HepG2 (cell line): ENCODE results near the gene SPAG4. TPM values are rescaled to one million over a fixed set of nuclear protein-coding genes. Genes with fewer than 3 reads are reported as not detected.

Experiments used
- ETV6 ChIP-seq: sonication (generic); formaldehyde crosslinking; conservative IDR thresholded peaks from 2 replicates; pipeline ENCODE4 v1.4.0; 2020; ENCODE audit warnings: missing genetic modification reagents
- FOXC1 ChIP-seq: sonication (generic); formaldehyde crosslinking; IDR thresholded peaks from 2 replicates; pipeline ENCODE4 v1.8.0; 2022; ENCODE audit warnings: mild to moderate bottlenecking, missing genetic modification reagents, borderline replicate concordance
- MEIS2 ChIP-seq: sonication (generic); formaldehyde crosslinking; IDR thresholded peaks from 2 replicates; pipeline ENCODE4 v1.9.0; 2021; ENCODE audit warnings: mild to moderate bottlenecking, missing genetic modification reagents
- NFE2L2 ChIP-seq: fragments of 150-350 bp; IDR thresholded peaks from 2 replicates; pipeline ENCODE4 v1.6.1; 2014; ENCODE audit warnings: low read length
- NR0B2 ChIP-seq: sonication (generic); formaldehyde crosslinking; IDR thresholded peaks from 2 replicates; pipeline ENCODE4 v1.4.0; 2020; ENCODE audit warnings: mild to moderate bottlenecking, missing genetic modification reagents
- NR2F6 ChIP-seq, 2 experiments: IDR thresholded peaks; 2 replicates each; pipeline ENCODE4 v1.6.1; 2016; ENCODE audit warnings: antibody characterized with exemption in 1 of 2, mild to moderate bottlenecking in 1 of 2
- PAWR ChIP-seq: sonication (generic); formaldehyde crosslinking; IDR thresholded peaks from 2 replicates; pipeline ENCODE4 v1.4.0; 2020; ENCODE audit warnings: missing genetic modification reagents, mild to moderate bottlenecking, borderline replicate concordance
- RNF2 ChIP-seq: fragments of 450-650 bp; conservative IDR thresholded peaks from 2 replicates; pipeline ENCODE4 v1.6.1; 2016; ENCODE audit warnings: low read depth
- SALL1 ChIP-seq: sonication (generic); formaldehyde crosslinking; IDR thresholded peaks from 2 replicates; pipeline ENCODE4 v1.8.0; 2022; ENCODE audit warnings: mild to moderate bottlenecking, missing genetic modification reagents
- SALL2 ChIP-seq: sonication (generic); formaldehyde crosslinking; IDR thresholded peaks from 2 replicates; pipeline ENCODE4 v1.8.1; 2023; ENCODE audit warnings: mild to moderate bottlenecking, missing genetic modification reagents, inconsistent platforms
- TFE3 ChIP-seq: IDR thresholded peaks from 2 replicates; pipeline ENCODE4 v1.6.1; 2016
- ZBTB38 ChIP-seq: sonication (generic); formaldehyde crosslinking; IDR thresholded peaks from 2 replicates; pipeline ENCODE4 v1.5.1; 2020; ENCODE audit warnings: mild to moderate bottlenecking, missing genetic modification reagents
- ZFP37 ChIP-seq: sonication (generic); formaldehyde crosslinking; IDR thresholded peaks from 2 replicates; pipeline ENCODE4 v1.4.0; 2020; ENCODE audit warnings: missing genetic modification reagents, borderline replicate concordance
- ZFP62 ChIP-seq: sonication (generic); formaldehyde crosslinking; IDR thresholded peaks from 2 replicates; pipeline ENCODE4 v1.4.0; 2020; ENCODE audit warnings: missing genetic modification reagents
- ZFY ChIP-seq: sonication (generic); formaldehyde crosslinking; IDR thresholded peaks from 2 replicates; pipeline ENCODE4 v1.4.0; 2020; ENCODE audit warnings: missing genetic modification reagents
- ZNF12 ChIP-seq: sonication (generic); formaldehyde crosslinking; IDR thresholded peaks from 2 replicates; pipeline ENCODE4 v1.5.0; 2020; ENCODE audit warnings: missing genetic modification reagents
- ZNF180 ChIP-seq: sonication (generic); formaldehyde crosslinking; IDR thresholded peaks from 2 replicates; pipeline ENCODE4 v1.4.0; 2020; ENCODE audit warnings: low read depth, missing genetic modification reagents, borderline replicate concordance
- ZNF343 ChIP-seq: sonication (generic); formaldehyde crosslinking; IDR thresholded peaks from 2 replicates; pipeline ENCODE4 v1.4.0; 2020; ENCODE audit warnings: mild to moderate bottlenecking, missing genetic modification reagents
- ZNF713 ChIP-seq: sonication (generic); formaldehyde crosslinking; IDR thresholded peaks from 2 replicates; pipeline ENCODE4 v1.4.0; 2020; ENCODE audit warnings: mild to moderate bottlenecking, missing genetic modification reagents
- polyA plus RNA-seq, 8 experiments: library from polyadenylated mRNA; depleted of rRNA in 3 of 8; stranded (reverse) in 7 of 8; unstranded in 1 of 8; fragments of >200 nt; fragmentation: Illumina TruSeq in 4 of 8; extraction: Trizol in 4 of 8; gene quantifications; 2 replicates each; pipeline versions ENCODE4 v1.2.1 to v1.2.3, GENCODE V29; 2011 to 2016; ENCODE audit warnings: low read depth in 4 of 8, missing spikeins in 1 of 8, mixed read lengths in 1 of 8; ENCODE audit not compliant: insufficient read depth in 1 of 8
- total RNA-seq, 5 experiments: library from RNA; depleted of rRNA; stranded (reverse); fragments of >200 nt; fragmentation: Illumina TruSeq; extraction: Trizol; gene quantifications; 2 replicates each; pipeline ENCODE4 v1.2.3, GENCODE V29; 2016; ENCODE audit warnings: low read depth in 1 of 5
- TF ChIP-seq, protein P1 (sequence below): sonication (generic); formaldehyde crosslinking; IDR thresholded peaks from 2 replicates; pipeline ENCODE4 v1.4.0; 2020; ENCODE audit warnings: missing genetic modification reagents
- TF ChIP-seq, protein P2 (sequence below): sonication (generic); formaldehyde crosslinking; IDR thresholded peaks from 2 replicates; pipeline ENCODE4 v1.4.0; 2020; ENCODE audit warnings: missing genetic modification reagents

Gene SPAG4
- total and polyA plus RNA-seq, 2 of the 13 experiments (the other 11 are each of a cell fraction or from before 2014, with no cell fraction given) = 5.8 to 137 TPM

DNA sequence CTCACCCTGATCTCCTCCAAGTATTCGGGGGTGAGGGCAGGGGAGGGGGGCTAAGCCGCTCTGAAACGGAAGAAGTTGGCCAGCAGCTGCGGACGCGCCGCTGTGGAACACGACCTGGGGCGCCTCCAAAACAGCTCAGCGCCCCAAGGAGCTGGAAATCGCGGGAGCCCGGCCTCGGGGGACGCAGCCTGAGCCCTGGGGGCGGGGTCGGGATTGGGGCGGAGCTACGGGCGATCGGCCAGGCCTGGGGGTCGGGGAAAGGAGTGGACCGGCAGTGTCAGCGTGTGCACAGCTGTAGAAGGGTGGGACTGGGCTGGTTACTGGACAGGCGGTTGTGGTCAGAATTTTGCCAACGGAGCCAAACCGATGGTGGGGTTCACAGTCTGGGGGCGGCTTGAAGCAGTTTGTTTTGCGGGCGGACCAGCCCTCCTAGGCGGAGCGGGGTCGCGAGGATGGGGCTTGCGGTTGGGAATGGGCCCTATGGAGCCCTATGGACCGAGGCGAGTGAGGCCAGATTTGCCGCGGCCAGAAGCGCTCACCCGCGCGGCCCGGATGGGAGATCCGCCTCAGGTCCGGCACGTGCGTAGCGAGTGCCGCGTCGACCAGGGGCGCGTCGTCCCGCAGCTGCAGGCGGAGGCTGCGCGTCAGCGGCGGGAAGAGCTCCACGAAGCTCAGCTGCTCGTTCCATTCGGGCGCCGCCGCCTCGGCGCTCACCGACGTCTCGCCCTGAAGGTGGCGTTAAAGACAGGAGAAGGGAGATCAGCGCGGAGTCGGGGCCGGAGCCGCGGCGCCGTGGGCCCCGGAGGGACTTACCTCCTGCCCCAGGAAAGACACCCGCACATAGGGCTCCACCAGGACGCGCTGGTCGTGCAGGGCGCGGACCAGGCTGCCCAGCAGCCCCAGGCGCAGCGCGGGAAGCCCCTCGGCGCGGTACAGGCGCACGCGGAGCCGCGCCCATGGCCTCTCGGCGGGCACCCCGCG lies 14.3 kb upstream of the SPAG4 start (continued):
- TF ChIP-seq ZNF343 (CRISPR knock-in tag) (peak; percentile 72; the same call in 1 of the 2 replicates), ZNF12 (CRISPR knock-in tag) (peak; percentile 56; the same call in 1 of the 2 replicates), ZNF180 (CRISPR knock-in tag) (no peak), MEIS2 (CRISPR knock-in tag) (peak; percentile 66; the same call in 1 of the 2 replicates), SALL1 (CRISPR knock-in tag) (peak; percentile 85), ZFP37 (peak; percentile 69; the same call in 1 of the 2 replicates), FOXC1 (CRISPR knock-in tag) (peak; percentile 41; the same call in 1 of the 2 replicates), ZBTB38 (peak; percentile 77; the same call in 1 of the 2 replicates), ZFP62 (0 out of 2 replicates have a peak, but pooled peaks have one; percentile 70), NR0B2 (CRISPR knock-in tag) (peak; percentile 90), PAWR (CRISPR knock-in tag) (0 out of 2 replicates have a peak, but pooled peaks have one; percentile 79), SALL2 (CRISPR knock-in tag) (0 out of 2 replicates have a peak, but pooled peaks have one; percentile 57), TFE3 (CRISPR knock-in tag) (0 out of 2 replicates have a peak, but pooled peaks have one; percentile 29), RNF2 (0 out of 2 replicates have a peak, but pooled peaks have one; percentile 69), ZFY (peak; percentile 65; the same call in 1 of the 2 replicates), NFE2L2 (no peak), ETV6 (CRISPR knock-in tag) (no peak), NR2F6 (IDR thresholded peaks at IDR 0.05) (no peak), NR2F6 (CRISPR knock-in tag; IDR thresholded peaks at IDR 0.05) (0 out of 2 replicates have a peak, but pooled peaks have one; percentile 24), ZNF713 (0 out of 2 replicates have a peak, but pooled peaks have one; percentile 46)
- TF ChIP-seq, protein P1, sequence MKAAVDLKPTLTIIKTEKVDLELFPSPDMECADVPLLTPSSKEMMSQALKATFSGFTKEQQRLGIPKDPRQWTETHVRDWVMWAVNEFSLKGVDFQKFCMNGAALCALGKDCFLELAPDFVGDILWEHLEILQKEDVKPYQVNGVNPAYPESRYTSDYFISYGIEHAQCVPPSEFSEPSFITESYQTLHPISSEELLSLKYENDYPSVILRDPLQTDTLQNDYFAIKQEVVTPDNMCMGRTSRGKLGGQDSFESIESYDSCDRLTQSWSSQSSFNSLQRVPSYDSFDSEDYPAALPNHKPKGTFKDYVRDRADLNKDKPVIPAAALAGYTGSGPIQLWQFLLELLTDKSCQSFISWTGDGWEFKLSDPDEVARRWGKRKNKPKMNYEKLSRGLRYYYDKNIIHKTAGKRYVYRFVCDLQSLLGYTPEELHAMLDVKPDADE (CRISPR knock-in tag) = 0 out of 2 replicates have a peak, but pooled peaks have one; percentile 76
- TF ChIP-seq, protein P2, sequence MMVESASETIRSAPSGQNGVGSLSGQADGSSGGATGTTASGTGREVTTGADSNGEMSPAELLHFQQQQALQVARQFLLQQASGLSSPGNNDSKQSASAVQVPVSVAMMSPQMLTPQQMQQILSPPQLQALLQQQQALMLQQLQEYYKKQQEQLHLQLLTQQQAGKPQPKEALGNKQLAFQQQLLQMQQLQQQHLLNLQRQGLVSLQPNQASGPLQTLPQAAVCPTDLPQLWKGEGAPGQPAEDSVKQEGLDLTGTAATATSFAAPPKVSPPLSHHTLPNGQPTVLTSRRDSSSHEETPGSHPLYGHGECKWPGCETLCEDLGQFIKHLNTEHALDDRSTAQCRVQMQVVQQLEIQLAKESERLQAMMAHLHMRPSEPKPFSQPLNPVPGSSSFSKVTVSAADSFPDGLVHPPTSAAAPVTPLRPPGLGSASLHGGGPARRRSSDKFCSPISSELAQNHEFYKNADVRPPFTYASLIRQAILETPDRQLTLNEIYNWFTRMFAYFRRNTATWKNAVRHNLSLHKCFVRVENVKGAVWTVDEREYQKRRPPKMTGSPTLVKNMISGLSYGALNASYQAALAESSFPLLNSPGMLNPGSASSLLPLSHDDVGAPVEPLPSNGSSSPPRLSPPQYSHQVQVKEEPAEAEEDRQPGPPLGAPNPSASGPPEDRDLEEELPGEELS = peak; percentile 27; the same call in 1 of the 2 replicates
